Esophagus muscularis mucosa (tissue), 4 donors: ENCODE measurements around the gene STXBP6.

Source experiments
- CTCF ChIP-seq, 3 experiments: fragments of 200-600 bp in 2 of 3; fragments of 450-650 bp in 1 of 3; sonication (generic) in 2 of 3; IDR thresholded peaks; one replicate each; pipeline ENCODE4 v1.5.1; 2017 to 2019; ENCODE audit warnings: antibody characterized with exemption in 3 of 3, mild to moderate bottlenecking in 2 of 3, moderate library complexity in 1 of 3
- EP300 ChIP-seq: sonication (generic); formaldehyde crosslinking; IDR thresholded peaks from one replicate; pipeline ENCODE4 v1.6.1; 2017; ENCODE audit warnings: antibody characterized with exemption
- POLR2A ChIP-seq: fragments of 450-650 bp; IDR thresholded peaks from one replicate; pipeline ENCODE4 v1.6.1; 2017; ENCODE audit warnings: antibody characterized with exemption, moderate library complexity, mild to moderate bottlenecking, low read depth
- POLR2AphosphoS5 ChIP-seq, 2 donors: sonication (generic); formaldehyde crosslinking; IDR thresholded peaks; one replicate each; pipeline ENCODE4 v1.6.1; 2017; ENCODE audit warnings: antibody characterized with exemption in 2 of 2

- no peak for TF ChIP-seq CTCF (IDR thresholded peaks at IDR 0.05)
- no peak for TF ChIP-seq EP300
- no peak for TF ChIP-seq POLR2A
- TF ChIP-seq POLR2AphosphoS5 (IDR thresholded peaks at IDR 0.05) = no peak
Observed at GRCh38 chr14:24887623-24888304, 162.2 kb downstream of the STXBP6 start.
